NK-92 (cell line): ENCODE measurements around the gene CD207.
"Not testable (repeated sequence)": the region's sequence is repeated elsewhere in the genome, so short reads cannot be mapped to it uniquely, and the experiment has no call there.

Experiments
- DNase-seq: peaks from one replicate; lab custom pipeline; 2025; ENCODE audit not compliant: unreplicated experiment; lab: John Stamatoyannopoulos, UW

CD207 gene

GRCh38 chr2:70835643-70836042 is at the start of gene CD207:
Gene CD207 (minus strand): TSS chr2:70835816. CDS start chr2:70835776, 40 bp downstream.
- DNase-seq = no peak

- DNase-seq = not testable (repeated sequence)
Observed at GRCh38 chr2:70878543-70878942, 42.9 kb upstream of the CD207 start.

DNA sequence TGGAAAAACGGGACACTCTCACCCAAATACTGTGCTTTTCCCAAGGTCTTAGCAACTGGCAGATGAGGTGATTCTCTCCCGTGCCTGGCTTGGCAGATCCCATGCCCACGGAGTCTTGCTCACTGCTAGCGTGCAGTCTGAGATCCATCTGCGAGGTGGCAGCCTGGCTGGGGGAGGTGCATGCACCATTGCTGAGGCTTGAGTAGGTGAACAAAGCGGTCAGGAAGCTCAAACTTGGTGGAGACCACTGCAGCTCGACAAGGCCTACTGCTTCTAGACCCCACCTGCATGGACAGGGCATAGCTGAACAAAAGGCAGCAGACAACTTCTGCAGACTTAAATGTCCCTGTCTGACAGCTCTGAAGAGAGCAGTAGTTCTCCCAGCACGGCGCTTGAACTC is 40.5 kb upstream of the CD207 start:
- not testable (repeated sequence) for DNase-seq

DNA sequence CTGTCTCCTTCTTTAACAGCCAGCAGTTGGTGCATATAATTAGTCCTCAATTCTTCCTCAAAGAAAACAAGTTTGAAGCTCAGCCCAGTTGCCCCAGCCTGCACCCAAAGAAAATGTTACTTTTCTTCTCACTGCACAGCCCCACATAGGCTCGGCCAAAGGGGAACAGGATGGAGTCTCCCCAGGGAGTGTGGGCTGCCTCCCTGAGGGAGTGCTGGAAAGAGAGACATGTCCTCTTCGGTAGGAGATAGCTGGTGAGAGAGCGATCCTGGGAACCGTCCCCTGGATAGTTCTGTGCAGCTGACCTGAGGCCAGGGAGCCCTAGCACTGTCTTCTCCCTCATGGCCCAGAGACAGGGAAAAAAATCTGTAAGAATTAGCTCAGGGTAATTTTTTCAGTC is 37.9 kb upstream of the CD207 start:
- DNase-seq = no peak

DNA sequence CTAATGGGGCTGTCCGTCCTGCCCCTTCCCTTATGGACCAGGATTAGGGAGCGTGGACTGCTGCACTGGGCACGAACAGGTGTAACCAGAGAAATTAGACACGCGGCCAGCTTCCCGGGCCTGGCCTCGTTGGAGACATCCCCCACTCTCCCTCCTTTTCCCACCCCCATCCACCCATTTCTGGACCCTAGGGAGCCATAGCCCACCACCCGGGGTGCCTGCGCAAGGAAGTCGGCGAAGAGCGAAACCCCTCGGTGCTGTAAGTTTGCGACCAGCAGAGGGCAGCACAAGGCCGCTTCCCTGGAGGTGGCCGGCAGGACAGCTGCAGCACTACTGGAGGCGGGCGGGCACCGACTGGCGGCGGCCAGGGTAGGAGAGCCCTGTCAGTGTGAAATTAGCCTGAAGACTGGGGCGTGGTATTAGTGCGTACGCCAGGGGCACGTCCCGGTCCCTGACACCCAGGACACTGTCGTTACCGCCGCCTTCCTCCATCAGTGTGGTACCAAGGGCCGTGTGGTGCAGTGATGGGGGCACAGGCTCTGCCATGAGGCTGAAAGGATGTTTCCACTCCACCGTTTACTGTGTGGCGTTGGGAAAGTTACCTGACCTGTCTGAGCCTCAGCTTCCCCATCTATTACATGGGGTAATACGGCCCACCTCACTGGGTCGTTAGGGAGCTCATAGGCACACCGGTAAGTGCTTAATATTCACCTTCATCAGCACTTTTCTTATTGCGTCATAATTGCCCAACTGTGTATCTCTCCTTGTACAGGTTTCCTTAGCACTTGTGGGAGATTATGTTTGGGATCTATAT is 36.0 kb upstream of the CD207 start:
- peak; percentile 4 for DNase-seq

- no peak for DNase-seq
Observed at GRCh38 chr2:70870790-70871189, 35.2 kb upstream of the CD207 start.

DNA sequence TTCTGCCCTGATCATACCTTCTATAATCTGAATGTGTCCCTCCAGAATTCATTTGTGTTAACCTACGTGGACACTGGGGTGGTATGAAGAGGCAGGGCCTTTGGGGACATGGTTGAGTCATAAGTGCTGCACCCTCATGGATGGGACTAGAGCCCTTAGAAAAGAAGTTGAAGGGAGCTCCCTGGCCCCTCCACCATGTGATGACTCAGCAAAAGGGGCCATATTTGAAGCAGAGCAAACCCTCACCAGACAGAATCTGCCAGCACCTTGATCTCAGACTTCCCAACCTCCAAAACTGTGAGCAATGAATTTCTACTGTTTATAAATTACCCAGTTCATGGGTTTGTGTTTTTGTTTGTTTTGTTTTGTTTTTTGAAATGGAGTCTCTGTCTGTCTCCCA is 33.4 kb upstream of the CD207 start:
- DNase-seq = no peak

DNA sequence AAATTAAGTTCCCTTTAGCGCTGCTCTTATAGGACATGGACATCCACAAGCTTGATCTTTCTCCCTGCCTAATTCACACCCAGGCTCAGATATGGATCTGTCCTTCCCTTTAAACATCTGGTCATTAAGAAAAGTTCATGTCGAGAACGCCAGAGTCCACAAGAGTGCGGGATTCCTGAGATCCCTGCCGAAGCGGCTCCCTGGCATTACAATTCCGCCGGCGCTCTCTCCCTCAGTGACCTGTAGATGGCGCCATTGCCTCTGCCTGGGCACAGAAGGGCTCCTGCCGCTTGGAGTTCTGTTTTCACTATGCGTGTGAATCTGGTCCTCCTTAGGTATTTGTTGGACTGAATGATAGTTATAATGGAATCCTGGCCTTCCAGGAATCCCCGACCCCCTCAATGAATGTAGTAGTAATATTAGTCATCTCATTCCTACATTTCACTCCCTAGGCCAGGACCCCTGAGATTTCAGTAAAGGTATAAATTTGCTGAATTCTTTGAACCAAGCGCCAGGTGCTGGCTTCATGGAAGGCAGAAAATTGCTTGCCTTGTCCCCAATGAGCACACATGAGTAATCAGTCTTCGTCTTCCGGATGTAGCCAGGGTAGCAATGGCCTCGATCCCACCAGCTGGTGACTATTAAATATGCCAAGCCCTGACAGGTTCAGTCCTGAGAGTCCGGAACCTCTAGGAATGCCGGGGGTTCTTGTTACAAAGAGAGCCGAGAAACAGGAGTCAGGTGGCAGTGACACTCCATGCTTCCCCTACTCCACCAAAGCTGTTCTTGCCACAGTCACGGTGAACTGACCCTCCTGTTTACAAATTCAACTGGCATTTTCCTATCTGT is 26.4 kb upstream of the CD207 start:
- no peak for DNase-seq

DNA sequence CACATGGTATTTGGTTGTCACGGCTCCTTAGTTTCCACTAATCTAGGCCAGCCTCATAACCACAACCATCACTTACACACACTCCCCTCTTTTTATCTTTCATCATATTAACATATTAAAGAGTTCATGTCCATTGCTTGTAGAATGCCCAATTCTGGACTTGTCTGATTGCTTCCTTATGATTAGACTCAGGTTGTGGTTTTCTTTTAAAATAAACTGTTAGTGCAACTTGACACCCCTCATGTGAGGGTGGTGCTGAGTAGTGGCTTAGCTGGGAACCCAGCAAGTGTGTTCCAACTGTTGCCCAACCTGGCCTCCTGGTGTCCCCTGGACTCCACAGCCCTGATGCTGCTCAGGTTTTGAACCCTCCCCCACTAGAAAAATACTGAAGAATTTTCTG is 20.1 kb upstream of the CD207 start:
- no peak for DNase-seq

- DNase-seq = no peak
Observed at GRCh38 chr2:70854411-70854810, 18.8 kb upstream of the CD207 start.

DNA sequence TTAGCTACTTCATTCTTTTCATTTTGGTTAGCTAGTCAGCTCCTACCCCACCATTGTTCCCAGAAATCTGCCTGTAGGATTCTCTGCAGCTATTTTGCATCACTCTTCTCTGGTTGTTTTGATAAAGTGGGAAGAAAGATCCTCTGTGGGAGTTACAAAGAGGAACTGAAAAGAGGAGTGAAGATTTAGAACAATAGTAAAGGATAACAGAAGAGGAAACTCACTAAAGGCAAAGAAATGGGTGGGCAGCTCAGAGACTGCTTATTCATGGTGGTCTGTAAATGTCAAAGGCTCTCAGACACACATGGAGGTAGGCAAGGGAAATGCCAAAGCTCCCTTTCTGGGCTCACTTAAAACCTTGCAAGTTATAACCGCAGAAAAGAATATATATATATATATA is 17.2 kb upstream of the CD207 start:
- no peak for DNase-seq

DNA sequence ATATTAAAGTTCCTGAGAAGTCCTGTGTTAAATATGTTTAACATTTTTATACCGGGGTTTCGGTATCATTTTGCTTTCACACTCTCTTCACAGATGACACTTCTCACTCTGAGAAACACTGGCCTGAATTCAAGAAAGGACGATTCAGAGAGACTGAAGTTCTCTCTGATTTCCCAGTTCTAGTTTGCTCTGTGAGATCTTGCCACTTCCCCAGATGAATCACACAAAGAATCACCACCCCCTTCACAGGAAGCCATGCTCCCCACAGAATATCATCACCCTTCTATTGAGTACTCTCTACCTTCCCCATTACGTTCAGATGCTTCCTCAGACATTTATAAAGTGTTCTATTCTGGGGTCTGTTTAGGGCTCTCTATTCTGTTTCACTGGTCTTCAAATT is 16.1 kb upstream of the CD207 start:
- no peak for DNase-seq

DNA sequence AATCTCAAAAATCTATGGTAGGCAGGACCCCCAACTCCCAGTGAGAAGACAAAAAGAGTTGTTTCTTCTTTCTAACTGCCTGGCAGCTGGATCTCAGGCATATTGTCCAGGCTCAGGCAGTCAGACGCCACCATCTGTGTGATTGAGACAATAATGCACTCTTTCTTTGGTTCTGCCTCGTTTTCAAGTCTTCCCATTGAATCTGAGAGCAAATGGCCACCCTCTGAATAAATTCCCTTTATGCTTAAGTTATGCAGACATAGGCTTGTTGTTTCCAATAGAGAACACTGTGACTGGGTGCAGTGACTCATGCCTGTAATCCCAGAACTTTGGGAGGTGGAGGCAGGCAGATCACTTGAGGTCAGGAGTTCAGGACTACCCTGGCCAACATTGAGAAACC is 15.3 kb upstream of the CD207 start:
- no peak for DNase-seq

GRCh38 chr2:70842401-70842800 is 6.8 kb upstream of the CD207 start:
- DNase-seq = no peak

DNA sequence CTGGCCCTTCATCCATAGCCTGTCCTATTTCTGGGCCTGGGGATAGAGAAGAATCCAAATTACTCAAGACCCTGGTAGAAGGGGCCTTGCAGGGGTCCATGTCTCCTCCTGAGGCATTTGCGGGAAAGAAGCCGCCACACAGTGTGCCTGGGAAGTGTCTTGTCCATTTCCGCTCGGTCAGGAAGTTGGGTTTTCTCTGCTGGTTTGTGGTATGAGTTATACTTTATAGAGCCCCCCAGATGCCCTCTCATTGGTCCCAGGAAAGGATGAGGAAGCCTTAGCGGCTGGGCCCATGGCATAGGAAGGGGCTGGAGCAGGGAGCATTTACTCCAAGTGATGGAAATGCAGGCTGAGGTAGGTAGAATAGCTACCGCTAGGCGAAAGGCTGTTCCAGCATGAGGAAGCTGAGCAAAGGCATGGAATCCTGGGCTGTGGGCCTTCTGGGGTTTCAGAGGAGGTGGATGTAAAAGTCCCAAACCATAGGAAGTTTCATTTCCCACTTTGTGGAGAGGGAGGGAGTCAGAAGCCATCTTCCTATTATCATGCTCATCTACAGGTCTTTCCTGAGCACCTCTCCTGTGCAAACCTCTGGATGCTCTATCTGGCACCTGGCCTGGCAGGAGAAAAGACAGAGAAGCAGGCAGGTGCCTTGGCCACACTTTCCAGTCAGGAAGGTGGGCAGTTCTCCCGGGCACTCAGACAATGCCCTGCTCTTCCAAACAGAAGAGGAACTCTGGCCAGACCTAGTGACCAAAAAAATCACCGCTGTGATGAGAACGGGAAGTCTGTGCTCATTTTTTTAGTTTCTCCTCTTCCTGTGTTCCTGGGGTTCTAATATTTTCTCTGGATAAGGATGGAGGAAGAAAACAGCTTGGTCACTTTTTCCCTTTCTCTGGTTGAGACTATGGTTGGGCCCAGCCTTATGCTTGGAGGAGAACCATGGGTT is 2.6 kb upstream of the CD207 start:
- DNase-seq = no peak

GRCh38 chr2:70834881-70835280 is 735 bp downstream of the CD207 start:
- DNase-seq = no peak

DNA sequence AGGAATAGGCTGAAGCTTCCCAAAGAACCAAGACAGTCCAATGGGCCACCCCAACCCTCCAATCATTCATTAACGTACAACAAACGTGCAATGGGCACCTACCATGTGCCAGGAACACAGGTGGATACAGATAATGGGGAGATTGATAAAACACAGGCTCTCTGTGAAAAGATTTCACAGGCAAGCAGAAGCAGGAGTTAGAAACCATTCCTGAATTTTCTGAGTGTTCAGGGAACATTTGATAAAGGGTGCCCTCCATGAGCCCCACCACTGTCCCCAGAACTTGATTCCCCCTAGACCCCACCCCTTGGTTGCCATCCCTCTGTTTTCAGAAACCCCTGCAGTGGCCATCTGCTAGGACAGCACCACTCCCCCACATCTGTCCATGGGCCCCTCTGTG is 1.5 kb downstream of the CD207 start:
- no peak for DNase-seq

- no peak for DNase-seq
Observed at GRCh38 chr2:70833246-70833645, 2.4 kb downstream of the CD207 start.

DNA sequence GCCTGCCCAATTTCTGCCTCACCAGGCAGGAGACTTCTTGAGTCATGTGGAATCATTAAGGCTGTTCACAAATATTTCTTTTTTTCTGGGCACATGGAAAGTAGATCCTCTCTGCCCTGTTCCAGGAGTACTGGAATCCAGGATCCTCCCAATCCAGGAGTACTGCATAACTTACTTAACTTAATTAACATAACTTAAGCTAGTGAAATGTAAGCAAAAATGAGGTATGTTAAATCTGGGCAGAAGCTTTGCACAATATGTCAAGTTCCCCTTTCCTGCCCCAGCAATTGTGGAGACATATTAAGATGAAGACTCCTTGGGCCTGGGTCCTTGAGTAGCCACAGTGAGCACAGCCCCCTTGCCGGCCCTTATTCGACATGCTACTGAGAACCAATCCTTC is 3.2 kb downstream of the CD207 start:
- no peak for DNase-seq

DNA sequence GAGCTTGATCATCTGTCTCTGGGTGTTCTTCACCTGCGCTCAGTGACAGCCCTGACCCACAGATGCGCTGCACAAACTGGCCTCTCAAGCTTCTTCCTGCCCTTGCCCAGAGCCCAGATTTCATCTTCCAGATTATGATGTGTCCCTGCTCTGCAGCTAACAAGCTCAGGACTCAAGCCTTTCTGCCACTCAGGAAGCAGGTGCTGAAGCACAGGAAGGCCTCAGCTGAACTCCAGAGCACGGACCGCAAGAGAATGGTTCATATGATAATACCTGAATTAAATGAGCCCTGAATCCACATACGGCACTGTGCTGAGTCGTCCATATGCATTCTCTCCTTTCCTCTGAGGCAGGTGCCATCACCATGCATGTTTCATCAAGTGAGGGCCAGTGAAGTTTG is 3.8 kb downstream of the CD207 start:
- DNase-seq = no peak

DNA sequence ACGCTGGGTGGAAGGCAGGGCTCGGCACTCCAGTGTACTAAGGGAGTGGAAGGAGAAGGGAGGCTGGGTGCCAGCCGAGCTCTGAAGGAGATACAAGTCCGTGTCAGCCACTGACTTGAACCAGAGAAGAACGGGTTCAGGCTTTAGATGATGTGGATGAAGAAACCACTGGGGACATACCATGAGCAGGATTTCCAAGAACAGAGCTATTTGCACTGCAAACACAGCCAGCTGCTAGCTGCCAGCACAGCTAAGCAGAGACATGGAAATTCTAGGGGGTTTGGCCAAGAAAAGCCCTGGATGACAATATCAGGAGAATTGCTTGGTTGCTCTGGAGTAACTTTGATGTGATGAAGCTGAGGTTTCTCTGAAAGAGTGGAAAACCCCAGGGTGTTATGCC is 5.2 kb downstream of the CD207 start:
- no peak for DNase-seq
